D721Med (cell line): ENCODE measurements around the gene ANKRD44.

Experiments used
- DNase-seq: peaks from one replicate; pipeline ENCODE4 v3.0.0; 2011; ENCODE audit warnings: low spot score; ENCODE audit not compliant: insufficient read length
- FAIRE-seq: peaks from 2 replicates; lab custom pipeline; 2011; peaks lifted over from hg19 to GRCh38; lab: Jason Lieb, UNC
- TF ChIP-seq, protein P1 (sequence below): IDR thresholded peaks from 2 replicates; pipeline ENCODE4 v1.5.1; 2012; ENCODE audit warnings: mild to moderate bottlenecking, control low read depth; ENCODE audit not compliant: insufficient read depth; ENCODE audit errors: missing control alignments

ANKRD44 gene

DNA sequence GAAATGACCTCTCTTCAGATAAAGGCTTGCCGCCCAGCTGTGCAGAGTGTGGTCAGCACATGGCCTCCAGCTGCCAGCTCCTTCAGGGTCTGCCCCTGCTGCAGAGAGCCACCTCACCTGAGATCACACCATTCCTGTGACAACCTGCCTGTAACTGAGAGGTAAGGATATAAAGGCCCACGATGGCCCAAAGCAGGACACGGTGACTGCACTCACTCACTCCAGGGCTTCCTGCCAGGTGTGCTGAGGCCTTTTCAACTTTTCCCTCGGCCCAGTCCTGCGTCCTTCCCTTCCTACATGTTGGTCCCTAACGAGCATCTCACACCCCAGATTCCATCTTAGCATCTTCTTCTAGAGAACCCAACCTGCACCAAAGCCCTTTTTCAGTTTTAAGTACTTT lies 36.2 kb downstream of the ANKRD44 start:
- TF ChIP-seq, protein P1, sequence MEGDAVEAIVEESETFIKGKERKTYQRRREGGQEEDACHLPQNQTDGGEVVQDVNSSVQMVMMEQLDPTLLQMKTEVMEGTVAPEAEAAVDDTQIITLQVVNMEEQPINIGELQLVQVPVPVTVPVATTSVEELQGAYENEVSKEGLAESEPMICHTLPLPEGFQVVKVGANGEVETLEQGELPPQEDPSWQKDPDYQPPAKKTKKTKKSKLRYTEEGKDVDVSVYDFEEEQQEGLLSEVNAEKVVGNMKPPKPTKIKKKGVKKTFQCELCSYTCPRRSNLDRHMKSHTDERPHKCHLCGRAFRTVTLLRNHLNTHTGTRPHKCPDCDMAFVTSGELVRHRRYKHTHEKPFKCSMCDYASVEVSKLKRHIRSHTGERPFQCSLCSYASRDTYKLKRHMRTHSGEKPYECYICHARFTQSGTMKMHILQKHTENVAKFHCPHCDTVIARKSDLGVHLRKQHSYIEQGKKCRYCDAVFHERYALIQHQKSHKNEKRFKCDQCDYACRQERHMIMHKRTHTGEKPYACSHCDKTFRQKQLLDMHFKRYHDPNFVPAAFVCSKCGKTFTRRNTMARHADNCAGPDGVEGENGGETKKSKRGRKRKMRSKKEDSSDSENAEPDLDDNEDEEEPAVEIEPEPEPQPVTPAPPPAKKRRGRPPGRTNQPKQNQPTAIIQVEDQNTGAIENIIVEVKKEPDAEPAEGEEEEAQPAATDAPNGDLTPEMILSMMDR: no peak
- no peak for DNase-seq
- no peak for FAIRE-seq

DNA sequence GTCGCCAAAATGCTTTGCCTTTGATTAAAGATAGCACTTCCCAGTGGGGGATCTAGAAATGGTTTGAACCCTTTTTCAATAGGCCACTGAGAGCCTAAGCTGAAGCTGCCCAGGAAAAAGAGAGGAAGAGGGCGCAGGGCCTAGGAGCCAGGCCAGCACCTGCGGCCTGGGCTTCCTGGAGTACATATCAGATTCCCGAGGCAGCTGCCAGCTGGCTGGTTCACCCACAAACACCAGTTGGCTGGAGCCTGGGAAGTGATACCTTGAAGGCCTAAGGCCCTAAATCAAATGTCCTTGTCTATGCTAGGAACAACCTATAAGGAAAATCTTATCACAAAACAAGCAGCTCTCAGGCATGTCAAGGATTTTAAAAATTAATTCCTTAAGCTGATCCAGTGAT lies 37.1 kb downstream of the ANKRD44 start:
- DNase-seq: no peak
- no peak for FAIRE-seq
- TF ChIP-seq, protein P1: no peak

DNA sequence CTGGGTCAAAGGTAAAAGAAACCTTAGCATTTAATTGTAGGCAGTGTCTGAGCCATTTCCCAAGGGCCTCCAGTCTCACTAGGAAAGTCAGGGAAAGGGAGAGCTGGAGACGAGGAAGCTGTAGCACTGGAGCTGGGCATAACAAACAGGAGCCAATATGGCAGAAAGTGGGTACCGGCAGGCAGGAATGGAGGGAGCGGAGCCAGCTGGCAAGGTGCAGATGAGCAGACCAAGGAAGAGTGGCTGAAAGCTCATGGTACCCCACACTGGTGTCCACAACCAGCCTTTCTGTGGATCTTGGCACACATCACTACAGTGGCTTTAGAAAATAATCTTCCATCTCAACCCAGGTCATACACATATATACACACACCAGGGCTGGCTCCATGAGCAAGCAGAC lies 40.0 kb downstream of the ANKRD44 start:
- TF ChIP-seq, protein P1: no peak
- FAIRE-seq (no peak), DNase-seq (no peak)

DNA sequence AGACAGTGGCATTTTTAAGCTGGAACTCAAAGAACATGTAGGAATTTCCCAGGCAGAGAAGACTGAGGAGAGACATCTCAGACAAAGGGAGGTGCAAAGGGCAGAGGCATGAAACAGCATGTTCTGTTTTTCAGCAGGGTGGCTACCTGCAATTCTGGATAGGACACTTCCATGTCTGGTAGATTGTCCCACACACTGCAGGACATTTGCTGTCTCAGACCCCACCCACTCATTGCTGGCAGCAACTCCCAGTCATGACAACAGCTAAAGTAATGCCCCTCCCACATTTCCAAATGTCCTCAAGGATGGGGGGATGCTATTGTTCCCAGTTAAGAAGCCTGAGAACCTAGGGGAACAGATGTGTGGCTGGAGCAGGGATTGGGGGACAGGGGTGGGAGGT lies 40.8 kb downstream of the ANKRD44 start:
- no peak for DNase-seq
- TF ChIP-seq, protein P1: no peak
- FAIRE-seq: no peak

DNA sequence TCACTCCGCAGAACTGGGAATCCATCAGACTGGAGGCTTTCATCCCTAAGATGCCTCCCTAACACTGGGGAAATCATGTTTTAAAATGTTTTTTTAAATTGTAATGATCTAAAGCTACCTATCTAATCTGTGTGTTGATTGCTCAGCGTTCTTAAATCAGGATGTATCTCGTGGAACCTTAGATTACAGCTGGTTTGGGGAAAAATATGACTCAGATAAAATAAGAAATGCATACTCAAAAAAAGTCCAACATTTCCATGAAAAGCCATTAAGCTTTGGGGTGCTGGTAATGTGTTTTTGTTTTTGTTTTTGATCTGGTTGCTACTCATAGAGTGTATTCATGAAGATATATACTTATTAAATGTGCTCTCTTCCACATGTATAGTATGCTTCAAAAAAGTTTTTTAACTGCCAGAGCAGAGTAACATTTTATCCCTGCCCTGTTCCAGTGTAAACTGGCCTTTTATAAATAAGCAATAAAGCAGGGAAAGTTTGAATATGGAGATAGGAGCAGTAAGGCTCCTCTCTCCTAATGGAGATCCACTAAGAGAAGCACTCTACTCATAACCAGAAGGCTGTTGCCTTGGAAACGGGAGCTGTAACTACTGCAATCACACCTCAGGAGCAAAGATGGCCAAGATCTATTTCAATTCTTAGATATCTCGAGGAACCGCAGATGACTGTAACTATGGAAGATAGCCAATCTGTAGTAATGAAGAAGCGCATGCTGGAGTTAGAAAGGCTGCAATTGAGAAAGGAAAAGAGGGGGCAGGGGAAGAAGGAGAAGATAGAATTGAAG lies 41.6 kb downstream of the ANKRD44 start:
- DNase-seq: no peak
- TF ChIP-seq, protein P1: no peak
- no peak for FAIRE-seq

DNA sequence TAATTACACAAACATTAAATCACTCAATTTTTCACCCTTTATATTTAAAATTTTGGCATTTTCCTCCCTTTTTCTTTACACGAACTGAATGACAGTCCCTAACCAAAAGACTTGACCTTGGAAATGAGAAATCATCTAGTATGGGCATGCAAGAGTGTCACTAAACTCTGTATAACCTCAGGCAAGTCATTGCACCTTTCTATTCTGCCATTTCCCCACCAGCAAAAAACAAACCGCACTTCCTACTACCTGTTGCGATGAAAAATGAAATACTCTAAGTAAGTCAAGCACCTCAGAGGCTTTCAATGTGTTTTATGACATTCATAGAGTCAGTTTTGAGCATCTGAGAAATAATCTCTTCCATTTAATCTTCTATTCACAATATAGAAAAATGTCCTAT lies 44.1 kb downstream of the ANKRD44 start:
- no peak for FAIRE-seq
- no peak for DNase-seq
- TF ChIP-seq, protein P1: no peak

DNA sequence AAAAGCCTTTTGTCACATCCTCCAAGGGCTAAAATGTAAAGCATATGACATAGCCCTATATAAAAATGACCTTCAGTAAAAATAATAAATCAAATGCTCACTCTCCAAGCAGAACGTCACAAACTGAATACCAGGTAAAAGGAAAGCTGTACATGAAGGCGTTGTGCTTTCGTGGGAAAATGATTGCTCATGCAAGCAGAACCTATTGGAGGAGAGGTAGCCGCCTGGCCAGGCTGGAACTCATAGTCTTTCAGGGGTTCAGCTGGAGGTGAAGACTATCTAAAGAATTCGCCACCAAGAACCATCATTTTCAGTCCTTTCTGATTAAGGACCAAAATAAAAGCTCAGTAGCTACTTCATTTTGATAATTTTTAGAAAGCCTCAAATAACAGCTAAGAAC lies 44.7 kb downstream of the ANKRD44 start:
- no peak for FAIRE-seq
- DNase-seq: no peak
- TF ChIP-seq, protein P1: no peak
